Measurements from ENCODE around the gene MESP1. TPM values are rescaled to one million over a fixed set of nuclear protein-coding genes. Genes with fewer than 3 reads are reported as not detected.

Gene MESP1
- total and polyA plus RNA-seq, 2 experiments from 2014 or later: 0.63 TPM; not detected in 1

GRCh38 chr15:89781891-89782618, 31.0 kb upstream of the MESP1 start:
- peaks cover 37% of the 10 kb centered on the region for H3K4me1 ChIP-seq (ENCODE audit: insufficient read depth)
- no peaks in the 10 kb centered on the region for H4K20me1 ChIP-seq (ENCODE audit: insufficient read depth)
- in situ Hi-C loops (cut with MboI): no loop called here
- H3K27me3 ChIP-seq (replicated peaks; ENCODE audit: insufficient read depth): no peaks in the 10 kb centered on the region
- WGBS, 2 experiments (ENCODE audit: low coverage in 1 of 2, low lambda C conversion rate in 2 of 2, missing lambda C conversion rate in 2 of 2): 67 to 75% methylated on average over 15 of the region's 15 CpGs
- peaks cover 57% of the 10 kb centered on the region for H3F3A ChIP-seq (ENCODE audit: insufficient read depth)
- H3K79me2 ChIP-seq (ENCODE audit: insufficient read depth): no peaks in the 10 kb centered on the region
- H3K9me3 ChIP-seq (ENCODE audit: low read depth): no peaks in the 10 kb centered on the region
- DNase-seq: peak; percentile 92
- no peak for TF ChIP-seq EZH2phosphoT487 (IDR thresholded peaks at IDR 0.05; ENCODE audit: insufficient read depth, low read depth)
- no peak for TF ChIP-seq EZH2 (IDR thresholded peaks at IDR 0.05; ENCODE audit: insufficient read depth, poor library complexity, severe bottlenecking)
- no peak overlapping the region for H2AFZ ChIP-seq
- peak overlapping the region; percentile 18 for H3K4me2 ChIP-seq (ENCODE audit: unreplicated experiment)
- no peak overlapping the region for H3K9ac ChIP-seq
- H3K4me3 ChIP-seq: no peak overlapping the region
- peak overlapping the region; percentile 65 for H3K27ac ChIP-seq
- H3K9me2 ChIP-seq (ENCODE audit: insufficient read depth): no peaks in the 10 kb centered on the region
- H3K36me3 ChIP-seq (ENCODE audit: low read depth): peaks cover 22% of the 10 kb centered on the region

DNA sequence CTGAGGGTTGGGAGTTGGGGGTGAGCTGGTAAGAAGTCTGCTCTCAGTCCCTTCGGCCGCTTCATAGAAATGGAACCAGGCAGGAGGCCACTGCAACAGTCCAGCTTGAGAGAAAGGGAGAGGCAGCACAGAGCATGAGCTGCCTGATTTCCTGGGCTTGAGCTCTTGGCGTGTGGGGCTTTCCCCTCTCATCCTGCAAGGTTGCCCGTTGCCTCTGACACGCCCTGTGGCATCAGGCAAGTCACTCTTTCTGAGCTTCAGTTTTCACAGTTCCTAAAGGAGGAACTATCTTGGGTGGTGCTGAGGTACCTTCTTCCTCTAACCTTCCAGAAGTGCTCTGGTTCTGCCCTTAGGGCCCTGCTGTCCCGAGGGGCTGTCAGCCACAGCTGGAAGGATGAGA, 30.0 kb upstream of the MESP1 start:
- TF ChIP-seq EZH2phosphoT487 (IDR thresholded peaks at IDR 0.05; ENCODE audit: insufficient read depth, low read depth) (no peak), EZH2 (IDR thresholded peaks at IDR 0.05; ENCODE audit: insufficient read depth, poor library complexity, severe bottlenecking) (no peak)
- H3K9ac ChIP-seq: no peak overlapping the region
- H4K20me1 ChIP-seq (ENCODE audit: insufficient read depth): no peaks in the 10 kb centered on the region
- no peaks in the 10 kb centered on the region for H3K9me3 ChIP-seq (ENCODE audit: low read depth)
- WGBS, 2 experiments (ENCODE audit: low coverage in 1 of 2, low lambda C conversion rate in 2 of 2, missing lambda C conversion rate in 2 of 2): 89 to 94% methylated on average over 6 of the region's 6 CpGs
- in situ Hi-C loops (cut with MboI): no loop called here
- peaks cover 36% of the 10 kb centered on the region for H3K4me1 ChIP-seq (ENCODE audit: insufficient read depth)
- DNase-seq: no peak
- H3K79me2 ChIP-seq (ENCODE audit: insufficient read depth): no peaks in the 10 kb centered on the region
- no peak overlapping the region for H3K4me2 ChIP-seq (ENCODE audit: unreplicated experiment)
- peaks cover 12% of the 10 kb centered on the region for H3K36me3 ChIP-seq (ENCODE audit: low read depth)
- no peak overlapping the region for H3K4me3 ChIP-seq
- no peaks in the 10 kb centered on the region for H3K9me2 ChIP-seq (ENCODE audit: insufficient read depth)
- no peaks in the 10 kb centered on the region for H3K27me3 ChIP-seq (replicated peaks; ENCODE audit: insufficient read depth)
- no peak overlapping the region for H2AFZ ChIP-seq
- H3K27ac ChIP-seq: no peak overlapping the region
- H3F3A ChIP-seq (ENCODE audit: insufficient read depth): peaks cover 47% of the 10 kb centered on the region

DNA sequence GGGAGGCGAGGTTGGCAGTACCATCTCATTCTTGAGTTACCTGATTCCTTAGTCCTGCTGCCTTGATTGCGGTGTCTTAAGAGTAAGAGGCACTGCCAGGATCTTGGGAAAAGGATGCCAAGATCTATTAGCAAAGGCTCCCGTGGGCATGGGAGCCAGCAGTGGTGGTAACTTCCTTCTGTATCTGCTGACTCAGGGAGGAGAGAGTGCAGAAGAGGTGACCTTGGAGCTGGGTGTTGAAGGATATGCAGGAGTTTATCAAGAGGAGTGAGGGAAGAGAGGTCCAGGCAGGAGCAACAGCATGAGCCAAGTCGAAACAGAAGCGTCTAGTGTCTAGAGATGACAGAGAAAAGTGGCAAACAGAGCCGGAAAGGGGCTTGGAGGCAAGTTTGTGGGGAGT, 29.6 kb upstream of the MESP1 start:
- no peaks in the 10 kb centered on the region for H3K79me2 ChIP-seq (ENCODE audit: insufficient read depth)
- H3F3A ChIP-seq (ENCODE audit: insufficient read depth): peaks cover 43% of the 10 kb centered on the region
- no peak overlapping the region for H3K9ac ChIP-seq
- H3K27me3 ChIP-seq (replicated peaks; ENCODE audit: insufficient read depth): no peaks in the 10 kb centered on the region
- TF ChIP-seq EZH2 (IDR thresholded peaks at IDR 0.05; ENCODE audit: insufficient read depth, poor library complexity, severe bottlenecking): no peak
- in situ Hi-C loops (cut with MboI): no loop called here
- 87% methylated on average over 6 of the region's 6 CpGs for WGBS, 2 experiments (ENCODE audit: low coverage in 1 of 2, low lambda C conversion rate in 2 of 2, missing lambda C conversion rate in 2 of 2)
- H3K27ac ChIP-seq: no peak overlapping the region
- DNase-seq: no peak
- peaks cover 31% of the 10 kb centered on the region for H3K4me1 ChIP-seq (ENCODE audit: insufficient read depth)
- peaks cover 8% of the 10 kb centered on the region for H3K36me3 ChIP-seq (ENCODE audit: low read depth)
- no peak overlapping the region for H3K4me2 ChIP-seq (ENCODE audit: unreplicated experiment)
- no peak overlapping the region for H2AFZ ChIP-seq
- no peaks in the 10 kb centered on the region for H3K9me3 ChIP-seq (ENCODE audit: low read depth)
- H4K20me1 ChIP-seq (ENCODE audit: insufficient read depth): no peaks in the 10 kb centered on the region
- no peak overlapping the region for H3K4me3 ChIP-seq
- H3K9me2 ChIP-seq (ENCODE audit: insufficient read depth): no peaks in the 10 kb centered on the region

DNA sequence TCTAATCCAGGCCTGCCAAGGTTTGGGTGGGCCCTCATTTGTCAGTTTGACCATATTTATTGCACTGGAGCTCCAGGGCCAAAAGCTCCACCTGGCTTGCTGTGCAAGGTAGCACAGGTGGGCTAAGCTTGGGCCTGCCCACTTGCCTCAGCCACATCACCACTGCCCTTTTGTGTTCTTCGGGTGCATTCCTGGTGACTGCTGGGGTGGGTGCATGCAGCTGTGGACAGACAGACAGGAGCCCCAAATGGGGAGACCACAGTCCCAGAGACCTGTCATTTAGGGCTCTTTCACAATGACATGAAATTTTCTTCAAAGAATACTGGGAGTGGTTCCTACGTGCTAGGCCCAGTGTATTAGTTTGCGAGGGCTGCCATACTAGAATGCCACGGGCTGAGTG, 27.8 kb upstream of the MESP1 start:
- H3K79me2 ChIP-seq (ENCODE audit: insufficient read depth): no peaks in the 10 kb centered on the region
- no peak overlapping the region for H2AFZ ChIP-seq
- TF ChIP-seq EZH2phosphoT487 (IDR thresholded peaks at IDR 0.05; ENCODE audit: insufficient read depth, low read depth): no peak
- no peak for TF ChIP-seq EZH2 (IDR thresholded peaks at IDR 0.05; ENCODE audit: insufficient read depth, poor library complexity, severe bottlenecking)
- peaks cover 25% of the 10 kb centered on the region for H3F3A ChIP-seq (ENCODE audit: insufficient read depth)
- no peak overlapping the region for H3K4me3 ChIP-seq
- no peak overlapping the region for H3K27ac ChIP-seq
- H3K9ac ChIP-seq: no peak overlapping the region
- no peaks in the 10 kb centered on the region for H3K36me3 ChIP-seq (ENCODE audit: low read depth)
- H3K9me3 ChIP-seq (ENCODE audit: low read depth): no peaks in the 10 kb centered on the region
- in situ Hi-C loops (cut with MboI): no loop called here
- WGBS, 2 experiments (ENCODE audit: low coverage in 1 of 2, low lambda C conversion rate in 2 of 2, missing lambda C conversion rate in 2 of 2): 86 to 88% methylated on average over 4 of the region's 4 CpGs
- DNase-seq: no peak
- peaks cover 24% of the 10 kb centered on the region for H3K4me1 ChIP-seq (ENCODE audit: insufficient read depth)
- no peaks in the 10 kb centered on the region for H3K9me2 ChIP-seq (ENCODE audit: insufficient read depth)
- H3K4me2 ChIP-seq (ENCODE audit: unreplicated experiment): no peak overlapping the region
- H4K20me1 ChIP-seq (ENCODE audit: insufficient read depth): no peaks in the 10 kb centered on the region
- H3K27me3 ChIP-seq (replicated peaks; ENCODE audit: insufficient read depth): no peaks in the 10 kb centered on the region
